Osteocyte (in vitro differentiated cells): ENCODE data around the gene HTT. TPM values are rescaled to one million over a fixed set of nuclear protein-coding genes. Genes with fewer than 3 reads are reported as not detected.

ENCODE experiments used
- DNase-seq: peaks from one replicate; pipeline ENCODE4 v3.0.0; 2021; ENCODE audit warnings: mixed read lengths; ENCODE audit not compliant: unreplicated experiment; ENCODE audit errors: extremely low spot score
- H3K27ac Mint-ChIP-seq: one replicate; pipeline ENCODE4 v1.8.0; 2021; ENCODE audit warnings: mild to moderate bottlenecking, mixed read lengths; ENCODE audit not compliant: unreplicated experiment
- H3K27me3 Mint-ChIP-seq: one replicate; pipeline ENCODE4 v1.8.0; 2021; ENCODE audit warnings: mixed read lengths; ENCODE audit not compliant: unreplicated experiment
- H3K36me3 Mint-ChIP-seq: one replicate; pipeline ENCODE4 v1.8.0; 2021; ENCODE audit warnings: mixed read lengths; ENCODE audit not compliant: unreplicated experiment
- H3K4me1 Mint-ChIP-seq: one replicate; pipeline ENCODE4 v1.8.0; 2021; ENCODE audit warnings: mixed read lengths; ENCODE audit not compliant: unreplicated experiment
- H3K4me3 Mint-ChIP-seq: one replicate; pipeline ENCODE4 v1.8.0; 2021; ENCODE audit warnings: mild to moderate bottlenecking, moderate library complexity, mixed read lengths; ENCODE audit not compliant: unreplicated experiment
- H3K9me3 Mint-ChIP-seq: one replicate; pipeline ENCODE4 v1.8.0; 2021; ENCODE audit warnings: mixed read lengths; ENCODE audit not compliant: unreplicated experiment
- CTCF ChIP-seq: fragments of 200-600 bp; sonication (generic); IDR thresholded peaks from 2 replicates; pipeline ENCODE4 v1.5.0; 2021; ENCODE audit warnings: antibody characterized with exemption, mild to moderate bottlenecking, moderate library complexity
- total RNA-seq: library from RNA; stranded (reverse); gene quantifications from 2 replicates; pipeline ENCODE4 v1.2.1, GENCODE V29; 2021

The HTT gene
- total RNA-seq, 1 donor from 2014 or later = 51.3 TPM

DNA sequence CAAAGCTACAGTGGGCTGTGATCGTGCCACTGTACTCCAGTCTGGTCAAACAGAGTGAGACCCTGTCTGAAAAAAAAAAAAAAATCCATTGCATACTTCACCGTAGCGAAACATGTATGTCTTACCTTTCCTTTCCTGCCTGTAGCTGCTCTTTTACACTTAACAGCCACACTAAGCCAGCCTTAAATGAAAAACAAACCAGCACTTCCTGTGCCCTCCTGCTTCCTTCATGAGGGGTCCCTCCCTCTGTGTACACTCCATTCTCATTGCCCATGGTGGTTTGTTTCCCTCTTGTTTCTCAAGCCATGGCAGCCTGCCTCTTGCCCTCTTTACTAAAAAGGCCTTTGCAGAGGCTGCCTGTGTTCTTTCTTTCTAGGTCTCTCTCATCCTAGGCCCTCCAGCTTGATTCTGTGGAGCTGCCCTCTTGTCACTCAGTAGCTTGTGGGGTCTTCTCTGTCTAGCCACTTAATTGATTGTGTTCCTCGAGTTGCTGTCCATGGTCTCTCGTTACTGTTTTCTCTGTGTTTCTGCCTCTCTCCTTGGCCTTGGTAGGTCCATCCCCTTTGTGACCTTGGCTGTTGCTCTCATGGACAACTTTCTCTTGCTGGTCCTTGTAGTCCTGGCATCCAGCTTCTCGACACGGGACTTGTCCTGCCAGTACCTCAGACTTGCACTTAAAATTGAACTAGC lies 122.3 kb downstream of the HTT start:
- TF ChIP-seq CTCF = no peak
- Mint-ChIP-seq H3K36me3 (peaks cover 22% of the 10 kb centered on the region), H3K4me3 (no peak overlapping the region), H3K27me3 (no peaks in the 10 kb centered on the region), H3K27ac (no peak overlapping the region), H3K4me1 (peaks cover 3% of the 10 kb centered on the region), H3K9me3 (no peaks in the 10 kb centered on the region)
- no peak for DNase-seq

DNA sequence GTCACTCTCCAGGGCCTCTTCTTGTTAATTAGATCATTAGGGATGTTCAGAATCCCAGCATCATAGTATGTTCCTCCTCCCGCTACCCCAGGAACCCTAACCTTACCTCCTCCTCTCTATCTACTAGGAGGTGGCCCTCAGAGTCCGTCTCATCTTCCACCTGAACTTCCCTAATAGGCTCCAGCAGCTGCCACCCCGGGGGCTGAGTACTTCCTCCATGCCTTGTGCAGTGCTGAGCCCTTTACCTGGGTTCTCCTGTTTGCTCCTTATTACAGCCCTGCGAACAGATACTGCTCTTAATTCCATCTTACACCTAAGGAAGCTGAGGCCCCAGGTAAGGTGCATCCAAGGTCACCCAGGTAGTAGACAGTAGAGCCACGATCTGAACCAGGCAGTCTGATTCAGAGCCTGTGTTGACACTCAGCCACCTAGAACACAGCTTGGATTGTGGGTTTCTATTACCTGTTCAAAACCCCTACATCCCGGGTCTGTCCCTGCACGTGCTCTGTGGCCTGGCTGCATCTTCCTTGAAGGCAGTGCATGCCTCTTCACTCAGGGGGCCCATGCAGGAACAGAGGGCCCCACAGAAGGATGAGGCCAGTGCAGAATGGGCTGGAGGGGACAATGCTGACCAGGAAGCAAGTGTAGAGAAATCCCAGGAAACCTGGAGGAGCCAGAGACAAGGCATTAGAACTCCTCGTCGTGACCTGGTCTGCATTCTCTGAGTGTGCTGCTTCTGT lies 123.1 kb downstream of the HTT start:
- Mint-ChIP-seq H3K9me3 (no peaks in the 10 kb centered on the region), H3K27ac (no peak overlapping the region), H3K4me1 (peaks cover 5% of the 10 kb centered on the region)

DNA sequence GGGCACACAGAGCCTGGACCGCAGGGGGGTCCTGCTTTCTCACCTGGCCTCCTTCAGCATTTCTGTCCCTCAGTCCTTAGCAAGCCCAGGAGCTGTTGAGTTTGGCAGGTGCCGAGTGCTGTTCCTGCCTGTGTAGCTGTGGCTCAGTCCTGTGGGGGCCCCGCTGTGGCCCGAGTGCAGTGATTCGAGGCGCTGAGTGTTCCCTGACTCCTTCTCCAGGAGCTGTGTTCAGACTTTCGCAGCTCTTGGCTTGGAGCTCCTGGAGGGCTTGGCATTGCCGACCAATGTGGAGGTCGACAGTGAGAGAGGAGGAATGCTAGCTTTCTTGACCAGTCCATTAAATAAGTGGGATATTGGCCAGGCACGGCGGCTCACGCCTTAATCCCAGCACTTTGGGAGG lies 124.4 kb downstream of the HTT start:
- no peak overlapping the region for H3K27ac Mint-ChIP-seq
- H3K36me3 Mint-ChIP-seq = peaks cover 19% of the 10 kb centered on the region
- peaks cover 5% of the 10 kb centered on the region for H3K4me1 Mint-ChIP-seq
- no peak for TF ChIP-seq CTCF
- H3K9me3 Mint-ChIP-seq = no peaks in the 10 kb centered on the region
- no peaks in the 10 kb centered on the region for H3K27me3 Mint-ChIP-seq
- no peak overlapping the region for H3K4me3 Mint-ChIP-seq
- DNase-seq = no peak

More for the DNA sequence above, 123.1 kb downstream of the HTT start:
- no peak for TF ChIP-seq CTCF
- Mint-ChIP-seq H3K4me3 (no peak overlapping the region), H3K27me3 (no peaks in the 10 kb centered on the region), H3K36me3 (peaks cover 19% of the 10 kb centered on the region)
- DNase-seq = no peak

DNA sequence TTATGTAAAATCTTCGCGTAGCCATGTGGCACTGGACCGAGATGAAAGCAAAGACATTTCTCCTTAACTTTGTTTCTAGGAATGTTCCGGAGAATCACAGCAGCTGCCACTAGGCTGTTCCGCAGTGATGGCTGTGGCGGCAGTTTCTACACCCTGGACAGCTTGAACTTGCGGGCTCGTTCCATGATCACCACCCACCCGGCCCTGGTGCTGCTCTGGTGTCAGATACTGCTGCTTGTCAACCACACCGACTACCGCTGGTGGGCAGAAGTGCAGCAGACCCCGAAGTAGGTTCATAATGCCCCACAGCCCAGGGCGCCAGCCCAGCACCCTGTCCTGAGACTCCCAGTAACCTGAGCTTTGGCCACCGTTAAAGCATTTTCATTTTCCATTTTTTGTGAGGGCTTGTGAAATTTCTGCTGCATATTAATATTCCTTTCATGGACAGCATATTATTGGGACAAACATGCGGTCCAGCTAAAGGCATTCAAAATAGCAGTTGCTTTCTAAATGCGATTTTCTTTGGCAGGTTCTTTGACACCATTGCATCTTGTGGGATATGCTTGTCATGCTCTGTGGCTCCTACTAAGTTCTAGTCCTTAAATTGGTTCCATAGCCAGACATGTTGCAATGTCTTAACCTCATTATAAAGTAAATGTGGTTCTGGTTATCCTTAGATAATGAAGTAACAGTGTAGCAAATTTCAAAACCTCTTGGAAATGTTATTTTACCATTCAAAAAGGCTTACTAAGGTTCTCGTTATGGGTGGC lies 125.4 kb downstream of the HTT start:
- no peaks in the 10 kb centered on the region for H3K9me3 Mint-ChIP-seq
- H3K4me1 Mint-ChIP-seq = peaks cover 5% of the 10 kb centered on the region
- TF ChIP-seq CTCF = no peak
- no peaks in the 10 kb centered on the region for H3K27me3 Mint-ChIP-seq
- peaks cover 23% of the 10 kb centered on the region for H3K36me3 Mint-ChIP-seq
- H3K4me3 Mint-ChIP-seq = no peak overlapping the region
- DNase-seq = no peak
- no peak overlapping the region for H3K27ac Mint-ChIP-seq
